Mesodermal cell (in vitro differentiated cells): ENCODE data around the gene ACAP3.
A peak's percentile ranks its signal among the peaks of the same experiment; 100 is the strongest.

Source experiments
- H3K27ac ChIP-seq: 2 replicates; pipeline ENCODE4 v1.7.0; 2013; ENCODE audit warnings: mild to moderate bottlenecking, low read depth, low read length, moderate library complexity; ENCODE audit not compliant: severe bottlenecking
- H3K36me3 ChIP-seq: 2 replicates; pipeline ENCODE4 v1.7.1; 2013; ENCODE audit warnings: mild to moderate bottlenecking, low read length, moderate library complexity; ENCODE audit not compliant: control insufficient read depth, insufficient read depth
- H3K4me1 ChIP-seq: one replicate; pipeline ENCODE4 v1.7.1; 2013; ENCODE audit warnings: mild to moderate bottlenecking, low read length; ENCODE audit not compliant: insufficient read depth, control insufficient read depth, poor library complexity, severe bottlenecking
- H3K4me3 ChIP-seq: 2 replicates; pipeline ENCODE4 v1.7.0; 2013; ENCODE audit warnings: low read length, control low read depth, mild to moderate bottlenecking; ENCODE audit not compliant: insufficient read depth, poor library complexity, severe bottlenecking; ENCODE audit errors: extremely low read depth
- H3K9me3 ChIP-seq: 2 replicates; pipeline ENCODE4 v1.7.1; 2013; ENCODE audit warnings: mild to moderate bottlenecking, low read length, moderate library complexity; ENCODE audit not compliant: control insufficient read depth
- WGBS, 2 experiments: methylation state at CpG; one replicate each; pipeline ENCODE4 v1.1.5; 2013; ENCODE audit warnings: missing lambda C conversion rate in 2 of 2; ENCODE audit not compliant: insufficient coverage in 2 of 2; 5-methylcytosine and 5-hydroxymethylcytosine counted together

Gene ACAP3

DNA sequence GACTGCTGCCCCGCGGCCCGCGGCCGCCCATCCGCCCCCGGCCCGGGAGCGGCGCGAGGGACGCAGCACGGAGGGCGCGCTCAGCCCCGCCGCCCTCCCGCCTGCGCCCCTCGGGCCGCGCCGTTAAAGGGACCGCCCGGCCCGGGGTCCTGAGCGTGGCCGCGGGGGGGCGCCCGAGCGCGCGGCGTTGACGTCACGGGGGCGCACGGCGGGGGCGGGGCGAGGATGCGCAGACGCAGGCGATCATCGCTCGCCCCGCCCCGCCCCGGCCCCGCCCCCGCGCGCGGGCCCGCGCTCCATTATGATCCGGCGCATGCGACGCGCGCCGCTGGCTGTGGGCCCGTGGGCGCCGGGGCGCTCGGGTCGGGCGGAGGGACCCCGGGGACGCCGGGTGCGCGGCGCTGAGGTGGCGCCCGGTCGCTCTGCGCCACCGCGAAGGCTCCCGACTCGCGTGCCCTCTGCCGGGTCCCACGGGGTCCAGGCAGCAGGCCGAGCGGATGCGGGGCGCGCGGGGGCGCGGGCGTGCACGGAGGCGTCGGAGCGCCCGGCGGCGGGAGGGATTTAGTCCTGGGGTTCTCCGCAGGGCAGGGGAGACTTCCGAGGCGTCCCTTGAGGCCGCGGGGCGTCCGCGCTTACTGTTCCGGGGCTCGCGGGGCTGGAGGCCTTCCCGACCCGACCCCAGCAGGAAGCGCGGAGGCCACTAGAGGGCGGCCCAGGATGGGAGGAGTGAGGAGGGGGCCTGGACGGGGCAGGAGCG, 41.7 kb upstream of the ACAP3 start, which contains the start of gene DVL1:
Gene DVL1 (minus strand): TSS at position 163 of the 757 bp plus-strand sequence. CDS start 353 bp downstream, outside the sequence.
- peaks cover 19% of the 10 kb centered on the region for H3K36me3 ChIP-seq
- H3K4me3 ChIP-seq = peak within 1 kb of the TSS; percentile 54
- H3K27ac ChIP-seq = peak within 1 kb of the TSS; percentile 84
- H3K4me1 ChIP-seq = peaks cover 36% of the 10 kb centered on the region
- WGBS, 2 experiments = 0 to 1% methylated on average over 54 to 74 of the region's 122 CpGs
- H3K9me3 ChIP-seq = no peaks in the 10 kb centered on the region

DNA sequence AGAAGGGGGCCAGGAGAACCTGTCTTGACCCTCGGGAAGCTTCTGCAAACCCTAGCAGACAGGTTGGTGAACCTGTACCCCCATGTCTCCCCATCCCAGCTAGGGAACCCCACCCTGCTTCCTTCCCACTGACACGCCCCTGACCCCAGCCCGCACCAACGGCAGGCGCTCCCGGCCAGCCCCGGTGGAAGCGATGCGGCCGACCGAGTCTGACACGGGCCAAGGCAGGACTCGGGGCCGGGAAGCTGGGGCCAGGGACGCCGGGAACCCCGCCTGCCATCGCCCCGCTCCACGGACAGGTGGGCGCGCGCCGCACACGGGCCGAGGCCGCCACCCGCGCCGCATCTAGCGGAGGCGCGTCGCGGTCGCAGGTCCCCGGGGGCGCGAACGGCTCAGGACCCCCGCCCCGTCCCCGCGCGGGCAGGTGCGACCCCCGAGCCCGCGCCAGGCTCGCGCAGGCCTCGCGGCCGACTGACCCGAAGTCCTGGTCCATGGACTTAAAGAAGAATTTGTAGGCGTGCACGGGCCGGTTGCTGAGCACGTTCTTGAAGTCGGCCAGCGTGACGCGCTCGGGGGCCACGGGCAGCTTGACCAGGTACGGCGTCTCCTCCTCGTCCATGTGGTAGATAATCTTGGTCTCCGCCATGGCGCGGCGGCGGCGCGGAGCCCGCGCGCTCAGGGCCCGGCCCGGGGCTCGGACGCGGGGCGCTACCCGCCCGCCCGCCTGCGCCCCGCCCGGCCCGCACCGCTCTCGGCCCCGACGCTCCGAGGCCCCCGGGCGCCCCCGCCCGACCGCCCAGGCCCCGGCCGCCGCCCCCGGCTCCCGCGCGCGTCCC, 40.9 kb upstream of the ACAP3 start:
- Histone ChIP-seq H3K36me3 (peaks cover 11% of the 10 kb centered on the region), H3K27ac (no peak overlapping the region), H3K4me1 (peaks cover 36% of the 10 kb centered on the region), H3K4me3 (peak overlapping the region; percentile 54), H3K9me3 (no peaks in the 10 kb centered on the region)
- 0 to 2% methylated on average over 57 to 70 of the region's 109 CpGs for WGBS, 2 experiments

DNA sequence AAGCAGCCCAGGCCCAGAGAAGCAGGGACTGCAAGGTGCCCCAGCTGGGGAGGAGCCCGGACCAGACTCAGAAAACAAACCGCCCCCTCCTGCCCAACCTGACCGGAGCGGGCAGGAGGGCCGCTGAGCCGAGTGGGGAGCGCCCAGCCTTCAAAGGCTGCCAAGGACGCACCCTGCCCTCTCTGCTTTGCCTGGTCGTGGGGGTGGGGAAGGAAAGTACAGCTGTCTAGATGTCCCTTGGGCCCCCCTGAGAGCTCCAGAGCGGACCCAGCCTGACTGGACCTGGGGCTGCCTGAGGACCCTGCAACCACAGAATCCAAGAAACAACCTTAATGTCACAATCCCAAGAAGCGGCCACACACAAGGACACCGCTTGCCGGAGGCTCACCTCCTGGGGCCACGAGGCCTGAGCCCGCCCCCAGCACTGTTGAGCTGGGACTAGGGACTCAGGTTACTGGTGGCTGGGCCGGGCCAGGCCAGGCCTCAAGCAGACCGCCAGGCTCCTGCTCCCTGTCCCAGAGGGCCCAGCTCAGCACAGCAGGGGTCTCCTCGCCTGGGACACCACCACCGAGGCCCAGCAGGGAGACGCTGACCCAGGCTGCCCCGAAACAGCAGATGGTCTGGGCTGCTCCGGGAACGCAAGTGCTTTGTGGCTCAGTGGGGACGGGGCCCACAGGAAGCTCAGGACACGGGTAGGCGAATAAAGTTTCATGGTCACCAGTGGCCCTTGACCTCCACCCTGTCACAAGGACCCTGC, 40.1 kb upstream of the ACAP3 start:
- H3K27ac ChIP-seq = no peak overlapping the region
- WGBS, 2 experiments = 27 to 29% methylated on average over 17 to 24 of the region's 26 CpGs

DNA sequence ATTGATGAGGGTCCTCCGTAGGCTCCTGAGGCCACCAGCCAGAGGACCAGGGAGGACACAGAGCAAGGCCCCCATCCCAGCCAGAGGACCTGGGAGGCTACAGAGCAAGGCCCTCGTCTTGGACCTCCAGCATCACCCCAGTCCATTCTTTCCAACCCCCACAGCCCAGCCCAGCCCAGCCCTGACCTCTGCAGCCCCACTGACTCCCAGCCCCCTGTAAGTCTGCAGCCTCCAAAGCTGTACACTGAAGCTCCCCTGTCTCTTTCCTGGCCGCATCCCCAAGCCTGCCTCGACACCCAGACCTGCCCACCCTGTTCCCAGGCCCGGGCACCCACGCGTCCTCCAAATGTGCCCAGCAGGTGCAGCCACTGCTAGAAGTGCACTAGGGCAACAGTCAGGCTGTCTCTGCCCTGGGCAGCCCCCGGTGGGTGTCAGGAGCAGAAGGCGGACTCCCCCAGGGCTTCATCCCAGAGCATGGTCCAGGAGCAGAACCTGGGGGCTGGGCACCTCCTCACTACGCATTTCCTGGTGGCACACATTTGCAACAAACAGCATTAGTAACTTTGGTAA, 39.4 kb upstream of the ACAP3 start:
- H3K36me3 ChIP-seq = no peaks in the 10 kb centered on the region
- H3K27ac ChIP-seq = no peak overlapping the region
- WGBS, 2 experiments = 83 to 94% methylated on average over 6 to 10 of the region's 10 CpGs
- H3K4me3 ChIP-seq = peak overlapping the region; percentile 54
- H3K9me3 ChIP-seq = no peaks in the 10 kb centered on the region
- peaks cover 26% of the 10 kb centered on the region for H3K4me1 ChIP-seq

More for the DNA sequence above, 40.1 kb upstream of the ACAP3 start:
- peak overlapping the region; percentile 54 for H3K4me3 ChIP-seq
- no peaks in the 10 kb centered on the region for H3K9me3 ChIP-seq
- H3K4me1 ChIP-seq = peaks cover 28% of the 10 kb centered on the region
- H3K36me3 ChIP-seq = peaks cover 5% of the 10 kb centered on the region

DNA sequence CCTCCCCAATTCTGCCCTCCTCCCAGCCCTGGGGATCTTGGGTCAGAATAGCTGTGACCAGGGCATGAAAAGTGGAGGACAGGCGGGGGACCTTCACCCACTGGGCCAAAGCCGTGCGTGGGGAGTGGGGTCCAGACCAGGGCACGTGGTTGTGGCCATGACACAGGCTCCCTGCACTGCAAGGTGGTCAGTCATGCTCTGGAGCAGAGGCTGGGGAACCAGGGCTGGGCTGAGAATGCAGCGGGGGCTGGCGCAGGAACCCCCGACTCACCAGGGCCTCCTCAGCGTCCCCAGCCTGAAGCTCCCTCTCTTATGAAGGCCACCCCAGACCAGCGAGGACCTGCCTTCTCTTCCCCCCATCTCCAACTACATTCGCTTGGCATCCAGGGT, 38.8 kb upstream of the ACAP3 start:
- 98 to 99% methylated on average over 7 to 10 of the region's 10 CpGs for WGBS, 2 experiments
- Histone ChIP-seq H3K9me3 (no peaks in the 10 kb centered on the region), H3K4me1 (peaks cover 21% of the 10 kb centered on the region), H3K36me3 (peaks cover 6% of the 10 kb centered on the region), H3K4me3 (no peak overlapping the region), H3K27ac (no peak overlapping the region)

DNA sequence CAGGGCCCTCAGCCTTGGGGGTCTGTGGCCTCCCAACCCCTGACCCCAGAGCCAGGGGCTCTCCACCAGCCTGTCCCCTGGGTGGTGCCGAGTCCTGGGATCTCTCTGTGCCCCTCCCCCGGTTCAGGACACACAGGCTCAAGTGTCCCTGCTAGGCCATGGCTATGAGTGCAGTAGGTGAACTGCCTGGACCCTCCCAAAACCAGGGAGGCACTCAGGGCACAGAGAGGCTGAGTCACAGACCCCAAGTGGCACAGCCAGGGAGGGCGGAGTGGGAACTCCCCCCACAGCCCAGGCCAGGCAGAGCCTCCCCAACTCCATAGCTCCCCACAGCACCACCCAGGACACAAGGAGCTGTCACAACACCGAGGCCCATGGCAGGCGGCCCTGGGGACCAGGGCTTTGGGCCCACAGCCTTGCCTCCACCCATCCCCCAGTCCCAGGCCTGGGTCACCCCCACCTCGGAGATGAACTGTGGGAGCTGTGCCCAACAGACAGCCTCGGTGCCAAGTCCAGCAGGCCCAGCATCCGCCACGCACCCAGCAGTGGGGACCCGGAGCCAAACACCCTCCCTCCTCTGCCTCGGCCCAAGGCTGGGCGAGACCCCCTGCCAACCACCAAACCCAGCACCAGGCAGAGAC, 38.2 kb upstream of the ACAP3 start:
- Histone ChIP-seq H3K27ac (no peak overlapping the region), H3K36me3 (peaks cover 11% of the 10 kb centered on the region)
- 91 to 93% methylated on average over 4 to 7 of the region's 12 CpGs for WGBS, 2 experiments

DNA sequence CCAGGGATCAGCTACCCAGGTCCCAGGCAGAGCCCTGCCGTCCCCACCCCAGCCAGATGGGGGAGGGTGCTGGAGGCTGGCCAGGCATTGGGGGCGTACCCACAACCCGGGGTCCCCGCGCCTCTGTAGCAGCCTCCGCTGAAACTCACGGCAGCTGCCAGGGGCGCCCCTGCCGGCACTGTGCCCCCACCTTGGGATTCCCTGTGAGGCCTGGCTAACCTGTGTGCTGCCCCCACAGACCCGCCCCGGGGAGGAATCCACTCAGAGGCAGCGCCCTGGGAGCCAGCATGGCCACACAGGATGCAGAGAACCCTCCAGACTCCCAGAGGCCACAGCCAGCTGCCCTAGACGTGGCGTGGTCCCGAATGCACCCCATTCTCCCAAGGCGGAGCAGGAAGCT, 37.7 kb upstream of the ACAP3 start:
- Histone ChIP-seq H3K9me3 (no peaks in the 10 kb centered on the region), H3K27ac (no peak overlapping the region), H3K4me3 (no peak overlapping the region), H3K4me1 (peaks cover 19% of the 10 kb centered on the region), H3K36me3 (peaks cover 17% of the 10 kb centered on the region)
- WGBS, 2 experiments = 96% methylated on average over 15 to 16 of the region's 16 CpGs

More for the DNA sequence above, 38.2 kb upstream of the ACAP3 start:
- no peak overlapping the region for H3K4me3 ChIP-seq
- H3K9me3 ChIP-seq = no peaks in the 10 kb centered on the region
- H3K4me1 ChIP-seq = peaks cover 19% of the 10 kb centered on the region

DNA sequence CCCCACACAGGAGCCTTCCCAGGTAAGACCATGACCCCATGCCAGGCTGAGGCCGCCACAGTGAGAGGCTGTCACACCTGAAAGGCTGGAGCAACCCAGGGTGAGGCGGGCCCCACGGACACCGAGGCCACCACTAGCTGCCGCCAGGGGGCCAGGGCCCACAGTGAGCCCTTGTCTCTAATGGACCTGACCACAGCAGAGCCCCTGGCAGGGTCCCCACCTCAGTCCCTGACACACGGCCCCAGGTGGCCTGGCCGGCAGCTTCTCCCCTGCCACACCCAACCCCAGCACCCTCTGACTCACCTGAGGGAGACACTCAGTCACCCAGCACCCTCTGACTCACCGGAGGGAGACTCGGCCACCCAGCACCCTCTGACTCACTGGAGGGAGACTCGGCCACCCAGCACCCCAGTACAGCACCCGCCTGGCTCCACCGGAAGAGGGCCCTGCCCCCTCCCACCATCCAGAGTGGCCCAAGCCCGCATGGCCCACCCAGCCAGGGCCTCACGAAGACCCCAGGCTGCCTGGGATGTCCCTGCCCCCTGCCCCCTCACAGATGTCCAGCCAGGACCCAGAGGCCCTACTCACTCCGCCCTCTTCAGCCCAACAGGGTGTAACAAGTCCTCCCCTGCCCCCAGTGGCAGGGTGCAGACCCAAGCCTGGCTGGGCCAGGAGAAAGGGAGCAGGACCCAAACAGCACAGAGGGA, 37.1 kb upstream of the ACAP3 start:
- Histone ChIP-seq H3K9me3 (no peaks in the 10 kb centered on the region), H3K27ac (no peak overlapping the region)
- WGBS, 2 experiments = 71 to 88% methylated on average over 12 to 14 of the region's 15 CpGs

DNA sequence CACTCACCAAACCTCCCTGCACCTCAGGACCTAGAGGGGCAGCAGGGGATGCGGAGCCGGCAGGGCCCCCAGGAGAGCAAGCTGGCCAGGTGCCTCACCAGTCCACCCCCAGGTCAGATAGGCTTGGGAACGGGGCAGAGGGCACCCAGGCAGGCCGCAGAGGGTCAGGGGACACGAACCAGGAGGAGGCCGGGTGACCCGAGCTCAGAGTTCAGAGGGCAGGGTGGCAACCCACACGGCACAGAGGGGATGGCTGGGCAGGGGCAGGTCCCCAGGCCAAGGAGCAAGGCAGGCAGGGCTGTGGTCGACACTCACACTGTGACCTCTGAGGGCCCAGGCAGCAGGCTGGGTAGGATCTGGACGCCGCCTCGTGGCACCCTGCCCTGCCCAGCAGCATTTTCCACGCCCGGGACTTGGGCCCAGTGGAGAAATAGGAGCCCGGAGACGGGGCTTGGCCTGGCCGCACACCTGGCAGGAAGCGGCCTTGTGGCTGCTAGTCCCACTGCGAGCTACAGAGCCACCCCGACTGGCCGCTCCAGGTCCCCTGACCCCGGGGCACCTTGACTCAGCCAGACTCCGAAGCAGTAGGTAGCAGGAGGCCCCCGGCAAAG, 36.2 kb upstream of the ACAP3 start:
- Histone ChIP-seq H3K4me3 (no peak overlapping the region), H3K4me1 (peaks cover 19% of the 10 kb centered on the region), H3K27ac (no peak overlapping the region), H3K9me3 (no peaks in the 10 kb centered on the region), H3K36me3 (peaks cover 22% of the 10 kb centered on the region)
- WGBS, 2 experiments = 94 to 96% methylated on average over 22 to 24 of the region's 24 CpGs

More for the DNA sequence above, 37.1 kb upstream of the ACAP3 start:
- Histone ChIP-seq H3K4me1 (peaks cover 19% of the 10 kb centered on the region), H3K4me3 (no peak overlapping the region), H3K36me3 (peaks cover 20% of the 10 kb centered on the region)
